Skin epidermis (tissue), 12 donors: ENCODE data around the gene ERI3.

Source experiments
- H3K27ac ChIP-seq, 21 experiments: fragments of 200-600 bp; sonication (generic) in 11 of 21; one replicate each; pipeline ENCODE4 v1.5.0; 2020; ENCODE audit warnings: mild to moderate bottlenecking in 3 of 21, inconsistent platforms in 2 of 21, moderate library complexity in 2 of 21
- H3K4me3 ChIP-seq, 7 experiments: fragments of 200-600 bp; sonication (generic) in 2 of 7; one replicate each; pipeline ENCODE4 v1.5.0; 2020; ENCODE audit warnings: inconsistent platforms in 2 of 7, mild to moderate bottlenecking in 2 of 7, moderate library complexity in 1 of 7

Gene ERI3

GRCh38 chr1:44290250-44291094 lies 64.6 kb downstream of the ERI3 start:
- no peak overlapping the region for H3K4me3 ChIP-seq
- H3K27ac ChIP-seq, result no peak overlapping the region

- H3K27ac ChIP-seq, result no peak overlapping the region
These were observed 65.5 kb downstream of the ERI3 start for GRCh38 chr1:44289530-44289929.

GRCh38 chr1:44288883-44289282 lies 66.2 kb downstream of the ERI3 start:
- no peak overlapping the region for H3K4me3 ChIP-seq
- no peak overlapping the region for H3K27ac ChIP-seq

More at GRCh38 chr1:44289530-44289929, 65.5 kb downstream of the ERI3 start:
- no peak overlapping the region for H3K4me3 ChIP-seq

GRCh38 chr1:44284184-44284583 lies 70.9 kb downstream of the ERI3 start:
- Histone ChIP-seq H3K27ac (no peak overlapping the region), H3K4me3 (no peak overlapping the region)

GRCh38 chr1:44283524-44284173 lies 71.4 kb downstream of the ERI3 start:
- no peak overlapping the region for H3K27ac ChIP-seq

GRCh38 chr1:44282704-44283426 lies 72.2 kb downstream of the ERI3 start:
- no peak overlapping the region for H3K27ac ChIP-seq
- no peak overlapping the region for H3K4me3 ChIP-seq

More at GRCh38 chr1:44283524-44284173, 71.4 kb downstream of the ERI3 start:
- H3K4me3 ChIP-seq, result no peak overlapping the region

- H3K4me3 ChIP-seq, result no peak overlapping the region
- no peak overlapping the region for H3K27ac ChIP-seq
These were observed 72.9 kb downstream of the ERI3 start for GRCh38 chr1:44281962-44282703.

- Histone ChIP-seq H3K4me3 (no peak overlapping the region), H3K27ac (no peak overlapping the region)
These were observed 78.2 kb downstream of the ERI3 start for GRCh38 chr1:44276901-44277300.

GRCh38 chr1:44275991-44276405 lies 79.1 kb downstream of the ERI3 start:
- no peak overlapping the region for H3K4me3 ChIP-seq
- no peak overlapping the region for H3K27ac ChIP-seq

- Histone ChIP-seq H3K27ac (no peak overlapping the region), H3K4me3 (no peak overlapping the region)
These were observed 79.6 kb downstream of the ERI3 start for GRCh38 chr1:44275296-44275962.

GRCh38 chr1:44273560-44274350 lies 81.3 kb downstream of the ERI3 start:
- H3K4me3 ChIP-seq, result no peak overlapping the region
- H3K27ac ChIP-seq, result no peak overlapping the region

- no peak overlapping the region for H3K27ac ChIP-seq
- no peak overlapping the region for H3K4me3 ChIP-seq
These were observed 82.1 kb downstream of the ERI3 start for GRCh38 chr1:44272992-44273391.

GRCh38 chr1:44271646-44272045 lies 83.4 kb downstream of the ERI3 start:
- H3K27ac ChIP-seq, result no peak overlapping the region
- no peak overlapping the region for H3K4me3 ChIP-seq

GRCh38 chr1:44270686-44271628 lies 84.1 kb downstream of the ERI3 start:
- Histone ChIP-seq H3K4me3 (no peak overlapping the region), H3K27ac (no peak overlapping the region)

GRCh38 chr1:44268054-44268453 lies 87.0 kb downstream of the ERI3 start:
- H3K4me3 ChIP-seq, result no peak overlapping the region
- H3K27ac ChIP-seq, result no peak overlapping the region

GRCh38 chr1:44267438-44267837 lies 87.6 kb downstream of the ERI3 start:
- no peak overlapping the region for H3K4me3 ChIP-seq
- H3K27ac ChIP-seq, result no peak overlapping the region
